Panc1 (cell line): ENCODE results near the gene KCNK2.

Experiments
- CTCF ChIP-seq: fragments of 450-650 bp; IDR thresholded peaks from 2 replicates; pipeline ENCODE4 v1.5.1; 2017; ENCODE audit warnings: mild to moderate bottlenecking
- POLR2AphosphoS5 ChIP-seq: IDR thresholded peaks from 2 replicates; pipeline ENCODE4 v1.6.1; 2012; ENCODE audit warnings: mild to moderate bottlenecking, low read depth, low read length, moderate library complexity

- TF ChIP-seq CTCF = no peak
- no peak for TF ChIP-seq POLR2AphosphoS5
These were observed 136.8 kb downstream of the KCNK2 start for GRCh38 chr1:215219372-215219771.
